Activated CD4-positive, alpha-beta T cell treated with anti-CD3 and anti-CD28 coated beads for 1 hour (primary cell): ENCODE measurements around the gene NEFH.
A peak's percentile ranks its signal among the peaks of the same experiment; 100 is the strongest.
"Not testable (repeated sequence)": the region's sequence is repeated elsewhere in the genome, so short reads cannot be mapped to it uniquely, and the experiment has no call there.

Experiments used
- DNase-seq: peaks from one replicate; pipeline ENCODE4 v3.0.0-alpha.2; 2020

NEFH gene

DNA sequence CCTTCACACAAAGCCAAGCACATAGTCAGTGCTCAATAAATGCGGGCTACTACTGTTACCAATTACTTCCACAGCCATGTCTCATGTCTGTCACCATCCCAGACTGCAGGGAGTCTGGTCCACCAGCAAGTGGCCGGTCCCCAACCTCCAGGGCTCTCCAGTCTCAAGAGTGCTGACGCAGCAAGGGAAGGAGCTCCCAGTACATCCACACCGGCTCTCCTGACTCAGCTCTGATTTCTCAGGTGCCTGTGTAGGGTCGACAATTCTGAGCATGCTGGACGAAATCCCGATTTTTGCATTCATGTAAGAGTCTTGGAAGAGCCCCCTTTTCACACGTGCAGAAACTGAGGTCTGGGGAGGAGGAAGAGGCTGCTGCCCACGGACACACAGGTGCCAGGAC is 10.3 kb upstream of the NEFH start:
- no peak for DNase-seq

DNA sequence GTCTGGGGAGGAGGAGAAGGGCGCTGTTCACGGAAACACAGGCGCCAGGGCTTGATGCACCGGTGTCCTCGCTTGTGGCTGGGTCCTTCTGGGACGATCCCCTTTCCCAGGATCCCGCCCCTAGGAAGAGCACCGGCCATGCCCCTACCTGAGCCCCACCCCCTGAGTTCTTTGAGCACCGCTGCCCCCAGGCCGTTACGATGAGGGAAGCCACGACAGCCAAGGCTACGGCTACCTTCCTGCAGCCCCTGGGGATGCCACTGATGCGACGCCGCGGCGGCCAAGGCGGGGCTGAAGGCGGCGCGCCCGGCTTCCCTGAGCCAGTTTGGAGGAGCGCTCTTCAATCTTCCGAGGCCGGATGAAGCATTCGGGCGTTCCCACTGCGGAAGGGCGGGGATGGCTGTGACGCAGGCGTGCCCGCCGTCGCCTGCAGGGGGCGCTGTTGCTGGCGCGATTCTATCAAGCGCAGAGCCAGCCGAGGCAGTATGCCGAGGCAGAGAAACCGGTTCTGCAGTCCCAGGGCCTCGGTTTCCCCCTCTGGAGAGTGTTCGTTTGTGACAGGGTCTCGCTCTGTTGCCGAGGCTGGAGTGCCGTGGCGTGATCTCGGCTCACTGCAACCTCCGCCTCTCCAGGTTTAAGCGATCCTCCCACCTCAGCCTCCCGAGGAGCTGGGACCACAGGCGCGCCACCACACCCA is 9.7 kb upstream of the NEFH start:
- peak; percentile 32 for DNase-seq

DNA sequence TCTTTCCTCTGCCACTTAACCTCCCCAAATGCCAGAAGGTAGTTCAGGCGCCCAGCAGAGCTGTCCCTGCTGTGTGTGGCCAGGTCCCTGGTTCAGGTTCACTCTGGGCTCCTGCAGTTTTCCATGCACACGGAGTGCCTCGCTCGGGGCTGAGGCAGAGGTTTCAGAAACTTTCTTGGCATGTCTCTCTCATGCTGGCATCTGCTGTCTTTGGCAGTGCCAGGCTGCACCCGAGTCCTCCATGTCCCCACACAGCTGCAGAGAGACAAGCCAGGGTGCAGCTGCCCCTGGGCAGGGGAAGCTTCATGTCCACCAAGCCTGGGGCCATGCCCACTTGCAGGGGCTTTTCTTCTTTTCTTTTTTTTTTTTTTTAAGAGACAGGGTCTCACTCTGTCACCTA is 7.0 kb upstream of the NEFH start:
- no peak for DNase-seq

DNA sequence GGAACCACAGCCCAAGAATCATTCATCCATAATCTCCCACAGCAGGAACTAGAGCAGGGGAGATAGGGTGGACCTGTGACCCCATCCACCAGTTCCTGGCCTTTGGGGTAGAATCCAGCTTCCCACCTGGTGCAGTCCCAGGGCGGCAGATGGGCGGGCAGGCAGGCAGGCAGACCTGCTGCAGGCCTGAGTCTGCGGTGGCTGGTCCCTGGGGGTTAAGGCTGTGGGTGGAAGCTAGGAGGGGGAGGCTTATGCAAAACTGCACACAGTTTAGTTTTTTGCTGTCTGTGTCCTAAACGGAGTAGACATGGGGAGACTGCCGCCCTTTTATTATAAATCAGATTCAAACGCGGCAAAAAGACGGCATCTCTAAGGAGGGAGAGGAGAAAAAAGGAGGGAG is 4.5 kb upstream of the NEFH start:
- no peak for DNase-seq

DNA sequence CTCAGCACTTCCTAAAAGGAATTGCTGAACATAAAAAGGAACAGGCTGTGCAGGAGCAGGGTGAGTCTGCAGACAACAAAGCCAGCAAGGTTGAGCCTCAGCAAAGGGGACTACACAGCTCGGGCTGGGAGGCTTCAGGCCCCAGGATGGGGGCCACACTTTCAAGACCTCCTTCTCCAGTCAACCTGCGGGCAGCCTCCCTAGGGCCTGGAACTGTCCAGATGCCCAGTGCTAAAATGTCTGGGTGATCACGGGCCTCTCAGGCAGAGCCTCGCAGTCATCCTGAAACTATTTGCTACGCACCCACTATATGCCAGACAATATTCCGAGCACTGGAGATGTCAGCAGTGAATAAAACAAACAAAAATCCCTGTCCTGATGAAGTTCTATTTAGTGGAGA is 3.9 kb upstream of the NEFH start:
- no peak for DNase-seq

DNA sequence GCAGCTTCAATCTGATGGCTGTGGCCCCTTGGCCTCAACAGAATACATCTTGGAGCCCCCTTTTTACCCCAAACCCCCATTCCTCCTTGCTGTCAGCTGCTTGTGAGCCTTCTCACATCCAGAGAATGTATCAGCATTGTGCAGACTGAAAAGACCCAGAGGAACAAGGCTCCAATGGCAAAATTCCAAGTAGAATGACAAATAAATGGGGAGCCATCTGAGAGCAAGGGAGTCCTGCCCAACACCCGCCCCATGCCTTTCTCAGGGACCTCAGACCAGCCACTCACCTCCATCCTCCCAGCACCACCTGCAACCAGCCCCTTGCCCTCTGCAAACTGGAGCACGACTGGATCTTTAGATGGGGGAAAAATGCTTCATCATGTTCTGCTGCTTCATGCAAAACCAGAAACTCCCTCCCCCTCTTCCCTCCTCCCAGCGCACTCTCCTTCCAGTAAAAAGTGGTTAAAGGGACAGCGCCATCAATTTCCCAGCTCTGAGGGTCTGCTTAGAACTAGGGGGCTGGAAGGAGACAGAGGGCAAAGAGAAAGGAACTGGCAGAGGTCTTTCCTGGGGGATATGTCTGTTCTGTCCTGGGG is 2.2 kb upstream of the NEFH start:
- no peak for DNase-seq

DNA sequence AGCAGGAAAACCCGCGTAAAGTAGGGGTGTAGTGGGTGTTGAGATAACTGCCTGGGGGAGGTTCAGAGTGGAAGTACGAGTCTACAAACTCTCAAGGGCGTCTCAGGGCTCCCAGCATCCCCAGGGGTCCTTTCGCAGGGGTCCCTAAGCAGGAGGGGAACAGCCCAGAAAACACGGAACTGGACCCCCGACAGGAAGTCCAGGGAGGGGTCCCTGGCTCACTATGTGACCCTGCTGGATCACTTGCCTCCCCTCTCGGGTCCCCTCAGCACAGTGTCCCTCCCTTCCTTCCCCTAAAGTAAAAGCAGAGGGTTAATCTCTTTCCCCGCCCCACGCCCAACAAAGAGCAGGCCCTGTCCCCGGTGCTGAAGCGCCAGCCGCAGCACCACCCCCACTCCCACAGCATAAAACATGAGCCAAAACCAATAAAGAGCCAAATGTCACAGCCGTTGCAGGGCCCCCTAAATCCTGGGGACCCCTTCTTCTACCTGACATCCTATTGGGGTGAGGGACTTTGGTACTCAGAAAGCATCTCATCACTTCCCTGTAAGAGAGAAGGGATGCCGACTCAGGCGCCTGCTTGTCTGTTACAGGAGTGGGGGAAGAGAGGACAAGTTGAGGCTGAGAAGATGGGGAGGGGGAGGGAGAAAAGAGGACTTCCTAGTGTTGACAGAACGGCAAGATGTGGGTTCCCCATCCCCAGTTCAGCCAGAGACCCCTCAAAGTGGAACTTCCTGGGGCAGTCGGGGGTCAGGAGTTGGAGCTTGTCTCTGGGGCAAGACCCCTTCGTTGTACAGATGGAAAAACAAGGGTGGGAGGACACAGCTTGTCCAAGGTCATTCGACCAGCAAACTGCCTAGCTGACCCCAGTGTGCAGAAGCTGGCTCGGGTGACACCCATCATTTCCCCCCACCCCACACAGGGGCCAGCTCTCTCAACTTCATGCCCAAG is 1.4 kb upstream of the NEFH start:
- DNase-seq, result no peak

DNA sequence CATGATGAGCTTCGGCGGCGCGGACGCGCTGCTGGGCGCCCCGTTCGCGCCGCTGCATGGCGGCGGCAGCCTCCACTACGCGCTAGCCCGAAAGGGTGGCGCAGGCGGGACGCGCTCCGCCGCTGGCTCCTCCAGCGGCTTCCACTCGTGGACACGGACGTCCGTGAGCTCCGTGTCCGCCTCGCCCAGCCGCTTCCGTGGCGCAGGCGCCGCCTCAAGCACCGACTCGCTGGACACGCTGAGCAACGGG is 169 bp downstream of the NEFH start:
- no peak for DNase-seq

DNA sequence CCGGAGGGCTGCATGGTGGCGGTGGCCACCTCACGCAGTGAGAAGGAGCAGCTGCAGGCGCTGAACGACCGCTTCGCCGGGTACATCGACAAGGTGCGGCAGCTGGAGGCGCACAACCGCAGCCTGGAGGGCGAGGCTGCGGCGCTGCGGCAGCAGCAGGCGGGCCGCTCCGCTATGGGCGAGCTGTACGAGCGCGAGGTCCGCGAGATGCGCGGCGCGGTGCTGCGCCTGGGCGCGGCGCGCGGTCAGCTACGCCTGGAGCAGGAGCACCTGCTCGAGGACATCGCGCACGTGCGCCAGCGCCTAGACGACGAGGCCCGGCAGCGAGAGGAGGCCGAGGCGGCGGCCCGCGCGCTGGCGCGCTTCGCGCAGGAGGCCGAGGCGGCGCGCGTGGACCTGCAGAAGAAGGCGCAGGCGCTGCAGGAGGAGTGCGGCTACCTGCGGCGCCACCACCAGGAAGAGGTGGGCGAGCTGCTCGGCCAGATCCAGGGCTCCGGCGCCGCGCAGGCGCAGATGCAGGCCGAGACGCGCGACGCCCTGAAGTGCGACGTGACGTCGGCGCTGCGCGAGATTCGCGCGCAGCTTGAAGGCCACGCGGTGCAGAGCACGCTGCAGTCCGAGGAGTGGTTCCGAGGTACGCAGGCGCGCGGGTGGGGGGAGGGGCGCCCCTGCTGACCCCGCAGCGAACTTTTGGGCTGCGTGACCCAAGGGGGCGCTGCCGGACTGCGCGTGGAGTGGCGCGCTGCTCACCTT is 670 bp downstream of the NEFH start:
- DNase-seq, result no peak

DNA sequence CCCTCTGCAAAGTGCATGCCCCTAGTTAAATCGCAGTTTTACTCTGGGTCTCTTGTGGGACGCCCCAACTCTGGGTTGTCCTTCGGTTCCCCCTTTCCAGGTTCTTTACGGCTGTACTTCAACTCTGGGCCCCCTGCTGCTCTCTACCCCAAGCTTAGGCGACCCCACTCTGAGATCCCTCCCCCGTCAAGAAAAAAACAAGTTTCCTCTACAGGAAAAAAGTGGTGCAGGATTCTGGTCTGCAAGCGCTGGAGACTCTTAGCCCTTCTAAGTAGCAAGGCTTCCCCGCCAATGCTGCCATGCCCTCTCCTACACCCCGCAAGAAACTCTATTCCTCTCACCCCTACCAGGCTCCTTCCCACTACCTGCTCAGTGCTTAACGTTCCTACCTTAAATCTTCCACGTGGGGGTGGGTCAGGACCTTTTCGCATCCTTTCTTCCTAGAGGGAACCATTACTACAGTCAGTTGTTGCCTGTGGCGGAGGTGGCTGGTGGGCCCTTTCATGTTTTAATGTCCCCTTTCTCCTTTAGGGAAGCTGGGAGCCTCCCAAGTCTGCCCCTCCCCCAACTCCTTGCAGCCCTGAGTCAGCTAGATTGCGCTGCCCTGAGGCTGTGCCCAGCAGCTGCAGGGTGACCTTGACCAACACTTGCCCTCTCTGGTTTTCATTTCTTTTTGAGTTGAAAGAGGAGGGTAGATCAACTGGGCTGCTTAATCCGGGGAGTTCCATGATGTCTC is 1.4 kb downstream of the NEFH start:
- no peak for DNase-seq

DNA sequence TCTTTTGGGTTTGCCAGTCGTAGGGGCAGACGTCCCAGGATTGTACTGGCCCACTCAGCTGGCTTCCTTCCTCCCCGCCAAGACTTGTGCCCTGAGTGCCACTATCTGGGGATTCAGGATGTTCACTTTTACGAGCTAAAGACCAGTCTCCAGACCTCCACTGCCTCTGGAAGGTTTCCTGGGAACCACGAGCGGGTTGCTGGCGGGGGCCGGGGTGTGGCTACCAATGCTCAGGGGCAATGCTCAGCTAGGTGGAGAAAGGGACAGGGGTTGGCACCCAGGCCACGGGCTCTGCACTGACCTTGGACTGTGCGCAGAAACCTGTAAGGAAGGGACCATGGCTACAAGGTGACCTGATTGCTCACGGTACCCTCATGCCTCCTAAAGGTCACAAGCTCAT is 2.2 kb downstream of the NEFH start:
- DNase-seq, result no peak

DNA sequence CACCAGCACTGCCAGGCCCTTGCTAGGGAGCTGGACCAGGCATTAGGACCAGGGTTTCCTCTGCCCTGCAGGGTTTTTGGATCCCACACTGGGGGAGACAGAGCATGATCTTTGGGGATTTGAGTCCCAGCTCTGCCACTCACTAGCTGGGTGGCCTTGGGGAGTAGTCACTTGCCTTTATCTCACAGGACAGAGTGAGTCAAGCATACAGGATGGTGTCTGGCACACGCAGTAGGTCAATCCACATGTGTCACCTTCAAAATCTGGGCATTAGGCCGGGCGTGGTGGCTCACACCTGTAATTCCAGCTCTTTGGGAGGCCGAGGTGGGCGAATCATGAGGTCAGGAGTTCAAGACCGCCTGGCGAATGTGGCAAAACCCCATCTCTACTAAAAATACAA is 2.7 kb downstream of the NEFH start:
- DNase-seq, result no peak

DNA sequence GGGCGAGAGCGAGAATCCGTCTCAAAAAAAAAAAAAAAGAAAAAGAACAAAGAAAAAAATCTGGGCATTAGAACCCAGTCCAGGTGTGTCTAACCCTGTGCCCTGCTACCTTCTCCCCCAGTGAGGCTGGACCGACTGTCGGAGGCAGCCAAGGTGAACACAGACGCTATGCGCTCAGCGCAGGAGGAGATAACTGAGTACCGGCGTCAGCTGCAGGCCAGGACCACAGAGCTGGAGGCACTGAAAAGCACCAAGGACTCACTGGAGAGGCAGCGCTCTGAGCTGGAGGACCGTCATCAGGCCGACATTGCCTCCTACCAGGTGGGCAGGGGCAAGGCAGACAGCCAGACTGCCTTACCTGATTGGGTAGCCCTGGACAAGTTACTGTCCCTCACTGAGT is 3.2 kb downstream of the NEFH start:
- DNase-seq, result no peak

DNA sequence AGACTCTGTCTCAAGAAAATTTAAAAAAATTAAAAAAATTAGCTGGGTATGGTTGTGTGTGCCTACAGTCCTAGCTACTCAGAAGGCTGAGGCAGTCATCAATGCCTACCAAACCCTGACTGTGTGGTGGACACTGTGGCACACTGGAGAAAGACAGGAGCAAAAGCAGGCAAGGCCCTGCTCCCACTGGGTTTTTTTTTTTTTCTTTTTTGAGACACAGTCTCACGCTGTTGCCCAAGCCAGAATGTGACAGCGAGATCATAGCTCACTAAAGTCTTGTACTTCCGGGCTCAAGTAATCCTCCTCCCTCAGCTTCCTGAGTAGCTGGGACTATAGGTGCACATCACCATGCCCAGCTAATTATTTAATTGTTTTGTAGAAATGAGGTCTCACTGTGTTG is 4.6 kb downstream of the NEFH start:
- DNase-seq, result no peak

DNA sequence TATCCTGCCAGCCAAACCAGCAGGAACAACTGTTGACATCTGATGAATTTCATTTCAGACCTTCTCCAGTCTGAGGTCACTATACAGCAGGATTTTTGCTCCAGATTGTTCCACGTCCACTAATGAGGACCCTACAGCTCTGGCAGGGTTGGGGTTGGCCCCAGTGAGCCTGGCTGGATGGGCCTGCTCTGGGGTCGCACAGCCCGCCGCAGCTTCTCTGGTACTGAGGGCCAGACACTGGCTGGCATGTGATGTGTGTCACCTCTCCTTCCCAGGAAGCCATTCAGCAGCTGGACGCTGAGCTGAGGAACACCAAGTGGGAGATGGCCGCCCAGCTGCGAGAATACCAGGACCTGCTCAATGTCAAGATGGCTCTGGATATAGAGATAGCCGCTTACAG is 5.4 kb downstream of the NEFH start:
- DNase-seq, result no peak

DNA sequence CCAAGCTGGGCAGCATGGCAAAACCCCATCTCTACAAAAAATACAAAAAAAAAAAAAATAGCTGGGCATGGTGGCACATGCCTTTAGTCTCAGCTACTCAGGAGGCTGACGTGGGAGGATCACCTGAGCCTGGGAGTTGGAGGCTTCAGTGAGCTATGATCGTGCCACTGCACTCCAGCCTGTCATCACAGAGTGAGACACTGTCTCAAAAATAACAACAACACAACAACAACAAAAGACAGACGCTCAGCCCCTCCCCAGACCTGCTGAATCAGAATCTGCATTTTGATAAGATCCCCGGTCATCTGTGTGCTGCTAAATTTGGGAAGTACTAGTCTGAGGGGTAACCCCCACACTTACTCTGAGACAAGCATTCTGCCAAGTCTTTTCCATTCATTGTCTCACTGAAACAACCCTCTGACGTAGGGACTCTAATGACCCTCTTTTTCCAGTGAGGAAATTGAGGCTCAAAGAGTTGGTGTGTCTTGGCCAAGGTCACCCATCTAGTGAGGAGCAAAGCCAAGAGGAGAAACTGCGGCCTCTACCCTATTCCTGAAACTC is 7.5 kb downstream of the NEFH start:
- DNase-seq, result no peak

DNA sequence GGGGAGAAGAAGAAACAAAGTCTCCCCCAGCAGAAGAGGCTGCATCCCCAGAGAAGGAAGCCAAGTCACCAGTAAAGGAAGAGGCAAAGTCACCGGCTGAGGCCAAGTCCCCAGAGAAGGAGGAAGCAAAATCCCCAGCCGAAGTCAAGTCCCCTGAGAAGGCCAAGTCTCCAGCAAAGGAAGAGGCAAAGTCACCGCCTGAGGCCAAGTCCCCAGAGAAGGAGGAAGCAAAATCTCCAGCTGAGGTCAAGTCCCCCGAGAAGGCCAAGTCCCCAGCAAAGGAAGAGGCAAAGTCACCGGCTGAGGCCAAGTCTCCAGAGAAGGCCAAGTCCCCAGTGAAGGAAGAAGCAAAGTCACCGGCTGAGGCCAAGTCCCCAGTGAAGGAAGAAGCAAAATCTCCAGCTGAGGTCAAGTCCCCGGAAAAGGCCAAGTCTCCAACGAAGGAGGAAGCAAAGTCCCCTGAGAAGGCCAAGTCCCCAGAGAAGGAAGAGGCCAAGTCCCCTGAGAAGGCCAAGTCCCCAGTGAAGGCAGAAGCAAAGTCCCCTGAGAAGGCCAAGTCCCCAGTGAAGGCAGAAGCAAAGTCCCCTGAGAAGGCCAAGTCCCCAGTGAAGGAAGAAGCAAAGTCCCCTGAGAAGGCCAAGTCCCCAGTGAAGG is 9.2 kb downstream of the NEFH start:
- not testable (repeated sequence) for DNase-seq

DNA sequence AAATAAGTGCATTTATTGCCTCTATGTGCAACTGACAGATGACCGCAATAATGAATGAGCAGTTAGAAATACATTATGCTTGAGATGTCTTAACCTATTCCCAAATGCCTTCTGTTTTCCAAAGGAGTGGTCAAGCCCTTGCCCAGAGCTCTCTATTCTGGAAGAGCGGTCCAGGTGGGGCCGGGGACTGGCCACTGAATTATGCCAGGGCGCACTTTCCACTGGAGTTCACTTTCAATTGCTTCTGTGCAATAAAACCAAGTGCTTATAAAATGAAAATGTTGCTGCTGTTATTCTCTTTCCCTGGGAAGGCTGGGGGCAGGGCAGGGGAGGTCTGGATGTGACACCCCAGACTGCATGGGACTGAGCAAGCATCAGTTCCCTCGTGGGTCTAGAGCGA is 11.0 kb downstream of the NEFH start:
- no peak for DNase-seq

DNA sequence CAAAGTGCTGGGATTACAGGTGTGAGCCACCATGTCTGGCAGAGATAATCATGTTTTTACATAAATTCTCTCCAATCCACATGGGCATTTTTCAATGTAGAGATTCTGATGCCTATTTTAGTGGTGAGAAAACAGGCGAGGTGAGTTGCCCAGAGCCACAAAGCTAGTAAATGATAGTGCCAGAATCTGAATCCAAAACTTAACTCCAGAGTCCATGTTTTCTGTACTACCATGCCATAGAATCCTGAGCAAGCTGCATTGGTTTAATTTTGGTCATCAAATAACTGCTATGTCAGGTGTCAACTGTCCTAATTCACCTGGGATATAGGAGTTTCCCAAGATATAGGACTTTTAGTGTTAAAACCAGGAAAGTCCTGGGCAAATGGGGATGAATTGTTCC is 13.6 kb downstream of the NEFH start:
- DNase-seq, result no peak

DNA sequence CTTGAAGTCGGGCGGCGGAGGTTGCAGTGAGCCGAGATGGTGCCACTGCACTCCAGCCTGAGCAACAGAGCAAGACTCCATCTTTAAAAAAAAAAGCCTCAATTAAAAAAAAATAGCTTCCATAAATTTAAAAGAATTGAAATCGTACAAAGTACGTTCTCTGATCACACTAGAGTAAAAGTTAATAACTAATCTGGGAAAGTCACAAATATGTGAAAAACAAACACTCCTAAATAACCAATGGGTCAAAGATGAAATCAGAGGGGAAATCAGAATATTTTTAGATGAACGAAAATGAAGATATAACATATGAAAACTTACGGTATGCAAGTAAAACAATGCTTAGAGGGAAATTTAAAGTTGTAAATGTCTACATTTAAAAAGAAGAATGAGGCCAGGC is 19.8 kb downstream of the NEFH start:
- no peak for DNase-seq

DNA sequence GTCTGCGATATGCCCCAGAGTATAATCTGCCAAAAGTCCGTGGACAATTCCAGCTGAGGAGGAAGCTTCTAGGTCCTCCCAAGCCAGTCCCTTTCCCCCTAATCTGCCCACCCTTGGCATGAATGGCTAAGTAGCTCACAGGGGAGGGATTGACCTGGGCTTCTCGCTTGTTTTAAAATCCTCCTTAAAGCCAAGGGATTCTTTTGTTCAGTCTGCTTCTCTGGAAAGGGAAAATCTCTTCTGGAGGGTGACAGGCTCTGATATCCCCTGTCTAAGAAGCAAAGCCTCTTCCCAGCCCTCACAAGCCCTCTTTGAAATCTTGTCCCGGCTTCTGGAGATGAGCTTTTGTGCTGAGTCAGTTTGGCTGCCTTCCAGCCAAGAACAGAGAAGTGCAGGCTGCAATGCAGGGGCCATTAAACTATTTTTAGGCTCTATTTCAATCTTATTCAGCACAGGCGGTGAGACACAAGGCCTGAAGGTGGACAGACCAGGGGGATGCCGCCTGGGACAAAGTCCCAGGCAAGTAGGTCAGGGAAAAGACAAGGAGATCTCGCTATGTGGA is 23.9 kb downstream of the NEFH start:
- no peak for DNase-seq

DNA sequence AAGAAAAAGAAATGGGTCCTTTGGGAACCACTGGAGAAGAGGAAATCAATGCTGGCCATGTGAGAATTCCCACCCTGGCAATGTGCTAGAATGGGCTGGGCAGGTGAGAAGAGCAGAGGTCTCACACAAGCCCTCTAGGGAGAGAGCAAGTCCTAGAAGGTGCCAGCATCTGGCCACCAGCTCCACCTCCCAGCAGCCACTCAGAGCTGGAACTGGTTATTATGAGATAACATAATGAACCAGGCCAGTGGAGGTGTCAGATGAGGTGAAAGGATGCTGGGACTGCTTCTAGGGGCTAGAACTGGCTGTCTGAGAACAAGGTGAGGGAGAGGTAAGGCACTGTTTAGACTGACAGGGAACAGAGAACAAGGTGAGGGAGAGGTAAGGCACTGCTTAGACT is 29.3 kb downstream of the NEFH start:
- no peak for DNase-seq
